IPS DF 19.7 (cell line): Measurements from ENCODE around the gene LRBA.
A peak's percentile ranks its signal among the peaks of the same experiment; 100 is the strongest.
"Not testable (repeated sequence)": the region's sequence is repeated elsewhere in the genome, so short reads cannot be mapped to it uniquely, and the experiment has no call there.

Experiments used
- DNase-seq: peaks from one replicate; pipeline ENCODE4 v3.0.0-alpha.2; 2013; ENCODE audit warnings: low read depth, low spot score

Gene LRBA

GRCh38 chr4:150942539-150942938 is 72.5 kb downstream of the LRBA start:
- DNase-seq = no peak

DNA sequence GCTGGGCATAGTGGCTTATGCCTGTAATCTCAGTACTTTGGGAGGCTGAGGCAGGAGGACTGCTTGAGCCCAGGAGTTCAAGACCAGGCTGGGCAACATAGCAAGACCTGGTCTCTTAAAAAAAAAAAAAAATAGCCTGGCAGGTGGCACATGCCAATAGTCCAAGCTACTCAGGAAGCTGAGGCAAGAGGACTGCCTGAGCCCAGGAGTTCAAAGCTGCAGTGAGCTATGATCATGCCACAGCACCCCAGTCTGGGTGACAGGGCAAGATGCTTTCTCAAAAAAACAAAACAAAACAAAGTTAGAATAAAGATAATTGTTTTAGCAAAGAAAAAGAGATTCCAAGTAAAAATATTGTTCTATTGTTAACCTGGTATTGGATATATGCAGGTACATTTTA is 75.0 kb downstream of the LRBA start:
- no peak for DNase-seq

DNA sequence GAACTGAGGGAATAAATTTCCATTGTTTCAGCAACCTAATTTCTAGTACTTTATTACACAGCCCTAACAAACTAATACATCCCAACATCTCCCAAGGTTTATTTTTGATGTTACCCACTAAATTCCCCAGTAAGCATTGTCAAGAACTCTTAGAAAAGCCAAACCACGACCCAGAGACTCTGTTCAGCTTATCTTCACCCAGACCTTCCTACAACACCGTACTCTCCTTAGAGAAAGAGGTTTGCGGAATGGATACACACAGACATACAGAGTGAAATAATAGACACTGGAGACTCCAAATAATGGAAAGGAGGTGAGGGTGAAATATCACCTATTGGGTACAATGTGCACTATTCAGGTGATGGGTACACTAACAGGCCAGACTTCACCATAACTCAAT is 75.6 kb downstream of the LRBA start:
- DNase-seq = no peak

GRCh38 chr4:150938873-150939499 is 76.1 kb downstream of the LRBA start:
- no peak for DNase-seq

- peak; percentile 56 for DNase-seq
Measured at GRCh38 chr4:150938417-150938816, 76.7 kb downstream of the LRBA start.

- DNase-seq = no peak
Measured at GRCh38 chr4:150934022-150934421, 81.1 kb downstream of the LRBA start.

DNA sequence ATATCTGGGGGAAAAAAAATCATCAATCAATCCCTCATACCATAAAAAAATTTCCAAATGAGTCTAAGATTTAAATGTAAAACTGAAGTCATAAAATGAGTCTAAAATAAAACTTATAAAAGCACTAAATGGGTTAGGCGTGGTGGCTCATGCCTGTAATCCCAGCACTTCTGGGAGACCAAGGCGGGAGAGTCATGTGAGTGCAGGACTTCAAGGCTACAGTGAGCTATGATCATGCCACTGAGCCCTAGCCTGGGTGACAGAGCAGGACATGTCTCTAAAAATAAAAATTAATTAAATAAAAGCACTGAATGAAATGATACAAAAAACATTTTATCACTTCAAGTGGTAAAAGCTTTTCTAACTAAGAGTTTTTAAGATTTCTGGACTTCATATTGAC is 83.3 kb downstream of the LRBA start:
- DNase-seq = no peak

DNA sequence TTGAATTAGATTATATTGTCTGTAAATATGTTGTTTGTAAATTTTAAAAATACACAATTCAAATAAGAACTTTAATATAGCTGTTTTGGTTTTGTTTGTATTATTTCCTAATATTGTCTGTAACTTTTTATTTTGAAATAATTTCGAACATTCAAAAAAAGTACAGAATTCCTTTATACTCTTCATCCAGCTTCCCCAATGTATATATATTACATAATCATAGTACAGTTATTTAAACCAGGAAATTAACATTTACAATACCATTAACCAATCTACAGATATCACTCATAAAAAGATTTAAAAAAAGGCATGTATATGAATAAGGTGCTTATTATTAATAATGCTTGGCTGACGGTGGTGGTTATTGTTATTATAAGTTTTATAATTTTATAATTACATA is 84.1 kb downstream of the LRBA start:
- no peak for DNase-seq

- DNase-seq = no peak
Measured at GRCh38 chr4:150923945-150924344, 91.1 kb downstream of the LRBA start.

- DNase-seq = not testable (repeated sequence)
Measured at GRCh38 chr4:150921486-150921885, 93.6 kb downstream of the LRBA start.

GRCh38 chr4:150918562-150918961 is 96.5 kb downstream of the LRBA start:
- not testable (repeated sequence) for DNase-seq

DNA sequence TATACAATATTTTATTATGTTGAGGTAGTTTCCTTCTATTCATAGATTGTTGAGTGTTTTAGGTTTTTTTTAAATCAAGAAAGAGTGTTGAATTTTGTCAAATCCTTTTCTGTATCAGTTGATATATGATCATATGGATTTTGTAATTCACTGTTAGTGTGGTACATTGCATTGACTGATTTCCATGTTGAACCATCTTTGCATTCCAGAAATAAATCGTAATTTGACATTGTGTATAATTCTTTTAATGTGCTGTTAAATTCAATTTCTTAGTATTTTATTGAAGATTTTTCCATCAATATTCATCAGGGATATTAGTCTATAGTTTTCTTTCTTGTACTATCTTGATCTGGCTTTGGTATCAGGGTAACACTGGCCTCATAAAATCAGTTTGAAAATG is 103.8 kb downstream of the LRBA start:
- no peak for DNase-seq

- no peak for DNase-seq
Measured at GRCh38 chr4:150909116-150909515, 106.0 kb downstream of the LRBA start.

- no peak for DNase-seq
Measured at GRCh38 chr4:150906987-150907633, 108.0 kb downstream of the LRBA start.

GRCh38 chr4:150904671-150905070 is 110.4 kb downstream of the LRBA start:
- no peak for DNase-seq

DNA sequence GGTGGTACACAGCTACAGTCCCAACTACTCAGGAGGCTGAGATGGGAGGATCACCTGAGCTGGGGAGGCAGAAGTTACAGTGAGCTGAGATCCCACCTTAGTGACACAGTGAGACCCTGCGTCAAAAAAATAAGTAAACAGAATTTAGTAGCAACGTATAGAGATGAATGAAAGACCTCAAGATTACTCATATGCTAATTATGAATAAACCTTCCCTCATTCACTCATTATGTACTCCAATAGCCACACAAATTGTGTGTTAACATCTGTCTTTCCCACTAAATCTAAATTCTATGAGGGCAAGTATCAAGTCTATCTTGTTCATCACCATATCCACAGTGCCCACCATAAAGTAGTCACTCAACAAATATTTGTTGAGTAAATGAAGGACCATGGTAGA is 111.5 kb downstream of the LRBA start:
- DNase-seq = no peak

DNA sequence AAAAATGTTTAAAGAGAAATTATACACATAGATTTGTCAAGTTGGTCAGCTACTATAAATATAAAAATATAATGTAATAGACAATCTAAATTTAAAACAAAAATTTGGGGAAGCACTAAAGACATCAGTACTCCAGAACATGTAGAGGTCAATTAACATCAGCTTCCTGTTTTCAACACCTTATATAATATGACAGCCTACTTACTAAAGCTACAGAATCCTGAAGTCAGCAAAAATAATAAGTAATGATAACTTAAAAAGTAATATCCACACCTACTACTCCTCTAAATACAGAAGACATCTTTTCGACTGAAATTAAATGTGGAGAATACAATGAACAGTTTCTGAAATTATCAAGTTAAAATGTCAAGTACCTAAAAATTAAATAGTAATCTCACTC is 118.6 kb downstream of the LRBA start:
- no peak for DNase-seq

GRCh38 chr4:150890246-150890645 is 124.8 kb downstream of the LRBA start:
- DNase-seq = no peak

GRCh38 chr4:150889306-150889705 is 125.8 kb downstream of the LRBA start:
- no peak for DNase-seq

DNA sequence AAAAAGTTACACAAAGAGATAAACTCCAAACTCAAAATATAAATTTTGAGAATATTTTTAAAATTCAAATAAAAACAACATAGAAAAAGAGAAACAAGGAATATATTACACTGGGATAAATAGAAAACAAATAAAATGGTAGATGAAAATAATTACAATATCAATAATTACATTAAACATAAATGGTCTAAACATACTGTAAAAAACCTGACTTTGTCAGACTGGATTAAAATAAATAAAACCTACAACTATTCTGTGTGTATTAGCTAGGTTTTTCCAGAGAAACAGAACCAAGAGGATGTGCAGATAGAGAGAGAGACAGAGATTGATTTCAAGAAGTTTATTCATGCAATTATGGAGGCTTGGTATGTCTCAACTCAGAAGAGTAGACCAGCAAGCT is 126.5 kb downstream of the LRBA start:
- no peak for DNase-seq

- DNase-seq = no peak
Measured at GRCh38 chr4:150888217-150888616, 126.9 kb downstream of the LRBA start.

DNA sequence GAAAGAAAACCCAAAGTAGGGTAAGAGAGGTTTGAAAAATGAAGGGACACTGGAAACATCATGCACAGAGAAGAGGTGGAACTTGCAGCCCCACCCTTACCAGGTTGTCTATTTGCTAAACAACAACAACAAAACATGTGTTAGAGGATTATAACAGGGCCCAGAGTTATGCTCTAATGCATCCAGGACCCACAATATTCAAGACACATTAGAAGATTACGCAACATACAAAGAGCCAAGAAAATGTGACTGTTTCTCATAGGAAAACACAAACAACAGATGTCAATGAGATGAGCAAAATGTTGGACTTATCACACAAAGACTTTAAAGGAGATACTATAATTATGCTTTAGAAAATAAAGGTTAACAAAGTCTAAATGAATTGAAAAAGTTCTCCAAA is 128.5 kb downstream of the LRBA start:
- no peak for DNase-seq

GRCh38 chr4:150884625-150885024 is 130.5 kb downstream of the LRBA start:
- DNase-seq = no peak

DNA sequence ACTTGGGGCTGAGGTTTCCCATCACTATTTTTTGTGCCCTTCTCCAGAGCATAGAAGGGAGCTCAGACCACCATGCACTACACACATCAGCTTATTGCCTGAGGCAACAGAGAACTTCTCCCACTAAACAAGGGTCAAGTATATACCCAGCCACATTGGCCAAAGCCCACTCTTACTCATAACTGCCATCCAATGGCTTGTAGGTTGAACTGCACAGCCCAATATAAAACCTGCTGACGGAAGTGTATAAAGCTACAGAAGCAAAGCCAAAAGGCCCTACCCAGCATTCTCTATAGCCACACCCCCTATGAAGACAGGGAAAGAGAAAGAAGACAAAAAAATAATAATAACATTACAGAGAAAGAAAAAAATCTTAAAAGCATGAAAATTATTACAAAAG is 139.7 kb downstream of the LRBA start:
- no peak for DNase-seq
